ENCODE data around the gene PLA2G2F. TPM values are rescaled to one million over a fixed set of nuclear protein-coding genes. Genes with fewer than 3 reads are reported as not detected.

The PLA2G2F gene
- total RNA-seq (not detected), polyA plus RNA-seq (under 1 TPM in 2 of 3 donors, not detected in 1; 0.60 to 0.80 TPM)

- H3K4me1 ChIP-seq: no peaks in the 10 kb centered on the region
- H3K27me3 ChIP-seq: peaks cover 0 to 8% (median 0%) of the 10 kb centered on the region in 3 donors
- no peaks in the 10 kb centered on the region for H3K36me3 ChIP-seq
- no peaks in the 10 kb centered on the region for H3K9me3 ChIP-seq
- 85 to 88% methylated on average over 9 of the region's 9 CpGs for WGBS, 2 donors
- no peak for TF ChIP-seq POLR2AphosphoS5 (IDR thresholded peaks at IDR 0.05)
- TF ChIP-seq EP300 (IDR thresholded peaks at IDR 0.05): no peak
- no peak for TF ChIP-seq CTCF (IDR thresholded peaks at IDR 0.05)
- TF ChIP-seq POLR2A (IDR thresholded peaks at IDR 0.05): no peak
- peak; percentile 39 for DNase-seq
- no peak within 1 kb of the TSS for H3K4me3 ChIP-seq
- H3K27ac ChIP-seq: no peak within 1 kb of the TSS
- intact Hi-C loops (cut with DNase I): no loop called here
Measured at GRCh38 chr1:20138961-20139550, at the start of gene PLA2G2F. PLA2G2F (plus strand) TSS chr1:20139323; CDS start chr1:20139428, 105 bp downstream.

GRCh38 chr1:20089328-20090077 is 49.6 kb upstream of the PLA2G2F start:
- 88 to 89% methylated on average over 19 of the region's 19 CpGs for WGBS, 2 donors
- H3K4me3 ChIP-seq: no peak overlapping the region
- H3K9me3 ChIP-seq: no peaks in the 10 kb centered on the region
- DNase-seq: no peak
- TF ChIP-seq POLR2AphosphoS5 (IDR thresholded peaks at IDR 0.05) (no peak), EP300 (IDR thresholded peaks at IDR 0.05) (no peak), POLR2A (IDR thresholded peaks at IDR 0.05) (no peak), CTCF (IDR thresholded peaks at IDR 0.05) (no peak)
- intact Hi-C loops (cut with DNase I): no loop called here
- H3K36me3 ChIP-seq: peaks cover 5 to 23% (median 8%) of the 10 kb centered on the region in 4 donors
- H3K4me1 ChIP-seq: peaks cover 0 to 5% (median 0%) of the 10 kb centered on the region in 4 donors
- no peak overlapping the region for H3K27ac ChIP-seq
- no peaks in the 10 kb centered on the region for H3K27me3 ChIP-seq

- Histone ChIP-seq H3K4me3 (no peak overlapping the region), H3K9me3 (no peaks in the 10 kb centered on the region), H3K4me1 (peaks cover 0 to 5% (median 0%) of the 10 kb centered on the region in 4 donors), H3K27ac (no peak overlapping the region), H3K36me3 (peaks cover 2 to 23% (median 8%) of the 10 kb centered on the region in 4 donors), H3K27me3 (no peaks in the 10 kb centered on the region)
- no peak for TF ChIP-seq EP300 (IDR thresholded peaks at IDR 0.05)
- TF ChIP-seq POLR2AphosphoS5 (IDR thresholded peaks at IDR 0.05): no peak
- TF ChIP-seq POLR2A (IDR thresholded peaks at IDR 0.05): no peak
- TF ChIP-seq CTCF (IDR thresholded peaks at IDR 0.05): no peak
- intact Hi-C loops (cut with DNase I): no loop called here
- DNase-seq: no peak
- 89 to 90% methylated on average over 3 of the region's 3 CpGs for WGBS, 2 donors
Measured at GRCh38 chr1:20090119-20090518, 49.0 kb upstream of the PLA2G2F start.

GRCh38 chr1:20090641-20091040 is 48.5 kb upstream of the PLA2G2F start:
- Histone ChIP-seq H3K9me3 (no peaks in the 10 kb centered on the region), H3K27ac (no peak overlapping the region), H3K4me3 (no peak overlapping the region), H3K27me3 (no peaks in the 10 kb centered on the region), H3K4me1 (peaks cover 0 to 5% (median 0%) of the 10 kb centered on the region in 4 donors), H3K36me3 (peaks cover 0 to 23% (median 8%) of the 10 kb centered on the region in 4 donors)
- no peak for TF ChIP-seq POLR2A (IDR thresholded peaks at IDR 0.05)
- no peak for TF ChIP-seq CTCF (IDR thresholded peaks at IDR 0.05)
- TF ChIP-seq POLR2AphosphoS5 (IDR thresholded peaks at IDR 0.05): no peak
- TF ChIP-seq EP300 (IDR thresholded peaks at IDR 0.05): no peak
- intact Hi-C loops (cut with DNase I): no loop called here
- 85 to 88% methylated on average over 6 of the region's 6 CpGs for WGBS, 2 donors
- no peak for DNase-seq
